ENCODE data around the gene DYNLT4.
"Not testable (repeated sequence)": the region's sequence is repeated elsewhere in the genome, so short reads cannot be mapped to it uniquely, and the experiment has no call there.

The DYNLT4 gene

GRCh38 chr1:44799770-44800584 is 7.2 kb downstream of the DYNLT4 start, which contains the start of gene PLK3:
Gene PLK3, plus strand, starts transcription at chr1:44800377. Its CDS starts 87 bp downstream, at chr1:44800464.
- ChIA-PET POLR2A (ENCODE audit: low non-redundant PET) (interaction anchor here (0.6 to 1.5 kb wide), 8 partner anchors 9 to 748 kb away, joined by 3 to 8 read pairs (median 4); partner anchors contain the start of gene RPS8), CTCF (interaction anchor here (0.7 to 0.9 kb wide), 3 partner anchors 16 to 418 kb away, joined by 3 to 7 read pairs (median 3); no protein-coding TSS in a partner anchor)
- peak within 1 kb of the TSS; percentile 99 for H3K27ac ChIP-seq
- DNase-seq (ENCODE audit: low spot score) = peak; percentile 93
- TF ChIP-seq CTCF (conservative IDR thresholded peaks at IDR 0.05; ENCODE audit: low read depth) = peak; percentile 96

GRCh38 chr1:44798481-44799365 is 8.4 kb downstream of the DYNLT4 start:
- ChIA-PET CTCF (interaction anchor here (0.6 to 0.7 kb wide), 3 partner anchors 52 to 355 kb away, joined by 3 to 9 read pairs (median 4); no protein-coding TSS in a partner anchor), POLR2A (ENCODE audit: low non-redundant PET) (interaction anchor here (0.7 kb wide), 1 partner anchor 37 kb away, joined by 4 read pairs; no protein-coding TSS in a partner anchor)
- TF ChIP-seq CTCF (conservative IDR thresholded peaks at IDR 0.05; ENCODE audit: low read depth) = no peak
- H3K27ac ChIP-seq = peak overlapping the region; percentile 99
- no peak for DNase-seq (ENCODE audit: low spot score)

- DNase-seq (ENCODE audit: low spot score); CTCF ChIA-PET; POLR2A ChIA-PET (ENCODE audit: low non-redundant PET): not testable (repeated sequence)
- peak overlapping the region; percentile 99 for H3K27ac ChIP-seq
Measured at GRCh38 chr1:44797886-44798285, 9.3 kb downstream of the DYNLT4 start.

- ChIA-PET POLR2A (ENCODE audit: low non-redundant PET) (interaction anchor here (0.5 to 1.5 kb wide), 2 partner anchors 18 to 1816 kb away, joined by 3 to 4 read pairs; partner anchors contain the start of gene RPS8), CTCF (interaction anchor here (0.7 to 1.5 kb wide), 3 partner anchors 9 to 219 kb away, joined by 3 to 6 read pairs (median 3); no protein-coding TSS in a partner anchor)
- no peak for TF ChIP-seq CTCF (conservative IDR thresholded peaks at IDR 0.05; ENCODE audit: low read depth)
- no peak for DNase-seq (ENCODE audit: low spot score)
- peak overlapping the region; percentile 61 for H3K27ac ChIP-seq
Measured at GRCh38 chr1:44792736-44793502, 14.2 kb downstream of the DYNLT4 start.

GRCh38 chr1:44790968-44791801 is 16.0 kb downstream of the DYNLT4 start:
- no peak for TF ChIP-seq CTCF (conservative IDR thresholded peaks at IDR 0.05; ENCODE audit: low read depth)
- no peak for DNase-seq (ENCODE audit: low spot score)
- POLR2A ChIA-PET (ENCODE audit: low non-redundant PET) = no interaction called here
- no peak overlapping the region for H3K27ac ChIP-seq
- CTCF ChIA-PET = no interaction called here

All from RWPE1 (cell line).